ENCODE data around the gene KDELR3. TPM values are rescaled to one million over a fixed set of nuclear protein-coding genes. Genes with fewer than 3 reads are reported as not detected.

Gene KDELR3
- total RNA-seq, 1 experiment from 2014 or later = 33.1 TPM

DNA sequence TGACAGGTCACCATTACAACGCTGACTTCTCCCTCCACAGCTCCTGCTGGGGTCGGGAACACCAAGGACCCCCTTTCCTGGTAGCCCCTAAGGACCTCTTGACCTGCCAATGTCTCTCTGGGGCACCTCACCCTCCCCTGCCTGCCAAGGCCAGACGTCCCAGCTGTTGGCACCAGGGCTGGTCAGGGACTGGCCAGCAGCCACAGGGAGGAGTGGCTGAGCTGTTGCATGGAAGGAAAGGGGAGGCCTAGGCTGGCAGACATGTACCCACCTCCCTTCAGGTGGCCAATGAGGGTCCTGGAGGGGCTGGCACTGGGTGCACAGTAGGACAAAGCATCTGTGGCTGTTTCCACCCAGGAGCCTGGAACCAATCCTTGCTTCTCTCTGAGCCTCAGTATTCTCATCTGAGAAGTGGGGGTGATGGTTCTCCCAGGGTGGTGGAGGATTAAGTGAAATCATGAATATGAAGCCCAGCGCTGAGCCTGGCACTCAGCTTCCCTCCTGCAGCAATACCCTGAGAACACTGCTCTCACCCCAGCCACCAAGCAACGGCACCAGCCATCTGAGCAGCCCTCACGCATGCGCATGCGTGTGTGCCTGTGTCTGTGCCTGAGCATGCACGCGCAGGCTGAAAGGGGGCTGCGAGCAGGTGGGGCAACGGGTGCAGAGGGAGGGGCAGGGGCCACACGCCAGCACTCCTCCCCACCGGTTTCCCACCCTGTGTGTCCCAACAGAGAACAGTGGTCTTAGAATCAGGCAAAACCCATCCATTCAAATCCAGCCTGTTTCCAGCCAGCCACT is 18.8 kb upstream of the KDELR3 start:
- TF ChIP-seq POLR2A (IDR thresholded peaks at IDR 0.05; ENCODE audit: borderline replicate concordance, extremely low read depth, insufficient read depth, insufficient read length) = no peak
- no peak for TF ChIP-seq CBX3 (IDR thresholded peaks at IDR 0.05; ENCODE audit: low read depth)
- TF ChIP-seq EZH2phosphoT487 (IDR thresholded peaks at IDR 0.05; ENCODE audit: borderline replicate concordance) = no peak
- TF ChIP-seq ZFX (IDR thresholded peaks at IDR 0.05) = no peak
- TF ChIP-seq TCF7L2 (IDR thresholded peaks at IDR 0.05; ENCODE audit: borderline replicate concordance, extremely low read depth, insufficient read depth, insufficient read length) = no peak
- TF ChIP-seq, protein P1, sequence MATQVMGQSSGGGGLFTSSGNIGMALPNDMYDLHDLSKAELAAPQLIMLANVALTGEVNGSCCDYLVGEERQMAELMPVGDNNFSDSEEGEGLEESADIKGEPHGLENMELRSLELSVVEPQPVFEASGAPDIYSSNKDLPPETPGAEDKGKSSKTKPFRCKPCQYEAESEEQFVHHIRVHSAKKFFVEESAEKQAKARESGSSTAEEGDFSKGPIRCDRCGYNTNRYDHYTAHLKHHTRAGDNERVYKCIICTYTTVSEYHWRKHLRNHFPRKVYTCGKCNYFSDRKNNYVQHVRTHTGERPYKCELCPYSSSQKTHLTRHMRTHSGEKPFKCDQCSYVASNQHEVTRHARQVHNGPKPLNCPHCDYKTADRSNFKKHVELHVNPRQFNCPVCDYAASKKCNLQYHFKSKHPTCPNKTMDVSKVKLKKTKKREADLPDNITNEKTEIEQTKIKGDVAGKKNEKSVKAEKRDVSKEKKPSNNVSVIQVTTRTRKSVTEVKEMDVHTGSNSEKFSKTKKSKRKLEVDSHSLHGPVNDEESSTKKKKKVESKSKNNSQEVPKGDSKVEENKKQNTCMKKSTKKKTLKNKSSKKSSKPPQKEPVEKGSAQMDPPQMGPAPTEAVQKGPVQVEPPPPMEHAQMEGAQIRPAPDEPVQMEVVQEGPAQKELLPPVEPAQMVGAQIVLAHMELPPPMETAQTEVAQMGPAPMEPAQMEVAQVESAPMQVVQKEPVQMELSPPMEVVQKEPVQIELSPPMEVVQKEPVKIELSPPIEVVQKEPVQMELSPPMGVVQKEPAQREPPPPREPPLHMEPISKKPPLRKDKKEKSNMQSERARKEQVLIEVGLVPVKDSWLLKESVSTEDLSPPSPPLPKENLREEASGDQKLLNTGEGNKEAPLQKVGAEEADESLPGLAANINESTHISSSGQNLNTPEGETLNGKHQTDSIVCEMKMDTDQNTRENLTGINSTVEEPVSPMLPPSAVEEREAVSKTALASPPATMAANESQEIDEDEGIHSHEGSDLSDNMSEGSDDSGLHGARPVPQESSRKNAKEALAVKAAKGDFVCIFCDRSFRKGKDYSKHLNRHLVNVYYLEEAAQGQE (IDR thresholded peaks at IDR 0.05; ENCODE audit: low read depth) = no peak
- no peak for TF ChIP-seq JUND (IDR thresholded peaks at IDR 0.05)
- no peak for TF ChIP-seq SIN3A (IDR thresholded peaks at IDR 0.05; ENCODE audit: low read depth)
- TF ChIP-seq YY1 (IDR thresholded peaks at IDR 0.05; ENCODE audit: extremely low read depth, insufficient replicate concordance, low read depth, low read length) = no peak
- no peak for TF ChIP-seq POLR2AphosphoS5 (IDR thresholded peaks at IDR 0.05; ENCODE audit: low read depth, low read length)
- no peak for TF ChIP-seq RAD21 (IDR thresholded peaks at IDR 0.05; ENCODE audit: low read depth)
- no peak for TF ChIP-seq SRF (IDR thresholded peaks at IDR 0.05; ENCODE audit: low read depth)
- no peak for TF ChIP-seq EZH2 (IDR thresholded peaks at IDR 0.05)
- no peak for TF ChIP-seq FOSL1 (IDR thresholded peaks at IDR 0.05; ENCODE audit: low read depth)
- ChIA-PET CTCF (no interaction called here), POLR2A (no interaction called here), RAD21 (ENCODE audit: low non-redundant PET in 1 of 2, low total read pairs in 2 of 2, uncharacterized antibody in 2 of 2, unreplicated experiment in 2 of 2) (no interaction called here)
- no peak overlapping the region for H3K4me3 ChIP-seq (replicated peaks in 1 of 2; ENCODE audit: low read depth in 1 of 2, low read length in 2 of 2)
- intact Hi-C loops (cut with micrococcal nuclease) = no loop called here
- no peaks in the 10 kb centered on the region for H3K79me2 ChIP-seq (ENCODE audit: insufficient read depth, low read length)
- no peaks in the 10 kb centered on the region for H3K9me3 ChIP-seq (ENCODE audit: control insufficient read depth in 1 of 2, insufficient read depth in 1 of 2, low read depth in 1 of 2, low read length in 2 of 2)
- H2AFZ ChIP-seq (ENCODE audit: low read depth, low read length, poor library complexity, severe bottlenecking) = no peak overlapping the region
- H3K9ac ChIP-seq (ENCODE audit: low read length) = no peak overlapping the region
- no TSS peak for BruUV-seq (replicated peaks)
- no peaks in the 10 kb centered on the region for H3K27me3 ChIP-seq (ENCODE audit: insufficient read depth, low read length)
- no peaks in the 10 kb centered on the region for H3K36me3 ChIP-seq (ENCODE audit: control insufficient read depth in 1 of 2, insufficient read depth in 2 of 2, low read length in 2 of 2)
- no peaks in the 10 kb centered on the region for H4K20me1 ChIP-seq (ENCODE audit: insufficient read depth)
- H3K4me2 ChIP-seq (ENCODE audit: low read length) = no peak overlapping the region
- H3K9me2 ChIP-seq (ENCODE audit: insufficient read depth) = no peaks in the 10 kb centered on the region
- no peak overlapping the region for H3K27ac ChIP-seq (ENCODE audit: low read depth, low read length)
- no peak for DNase-seq (ENCODE audit: low read depth, low spot score)
- no peaks in the 10 kb centered on the region for H3K4me1 ChIP-seq (ENCODE audit: control insufficient read depth in 1 of 2, insufficient read depth in 2 of 2, low read length in 2 of 2)
- ATAC-seq = no peak

Measured in HCT116 (cell line).